Measurements from ENCODE around the gene ZBED2.

Gene ZBED2

GRCh38 chr3:111590143-111590491, 5.0 kb downstream of the ZBED2 start:
- Histone ChIP-seq H3K27ac (replicated peaks) (no peak overlapping the region), H3K4me3 (replicated peaks; ENCODE audit: insufficient read depth, low read length) (no peak overlapping the region)
- TF ChIP-seq, protein P1, sequence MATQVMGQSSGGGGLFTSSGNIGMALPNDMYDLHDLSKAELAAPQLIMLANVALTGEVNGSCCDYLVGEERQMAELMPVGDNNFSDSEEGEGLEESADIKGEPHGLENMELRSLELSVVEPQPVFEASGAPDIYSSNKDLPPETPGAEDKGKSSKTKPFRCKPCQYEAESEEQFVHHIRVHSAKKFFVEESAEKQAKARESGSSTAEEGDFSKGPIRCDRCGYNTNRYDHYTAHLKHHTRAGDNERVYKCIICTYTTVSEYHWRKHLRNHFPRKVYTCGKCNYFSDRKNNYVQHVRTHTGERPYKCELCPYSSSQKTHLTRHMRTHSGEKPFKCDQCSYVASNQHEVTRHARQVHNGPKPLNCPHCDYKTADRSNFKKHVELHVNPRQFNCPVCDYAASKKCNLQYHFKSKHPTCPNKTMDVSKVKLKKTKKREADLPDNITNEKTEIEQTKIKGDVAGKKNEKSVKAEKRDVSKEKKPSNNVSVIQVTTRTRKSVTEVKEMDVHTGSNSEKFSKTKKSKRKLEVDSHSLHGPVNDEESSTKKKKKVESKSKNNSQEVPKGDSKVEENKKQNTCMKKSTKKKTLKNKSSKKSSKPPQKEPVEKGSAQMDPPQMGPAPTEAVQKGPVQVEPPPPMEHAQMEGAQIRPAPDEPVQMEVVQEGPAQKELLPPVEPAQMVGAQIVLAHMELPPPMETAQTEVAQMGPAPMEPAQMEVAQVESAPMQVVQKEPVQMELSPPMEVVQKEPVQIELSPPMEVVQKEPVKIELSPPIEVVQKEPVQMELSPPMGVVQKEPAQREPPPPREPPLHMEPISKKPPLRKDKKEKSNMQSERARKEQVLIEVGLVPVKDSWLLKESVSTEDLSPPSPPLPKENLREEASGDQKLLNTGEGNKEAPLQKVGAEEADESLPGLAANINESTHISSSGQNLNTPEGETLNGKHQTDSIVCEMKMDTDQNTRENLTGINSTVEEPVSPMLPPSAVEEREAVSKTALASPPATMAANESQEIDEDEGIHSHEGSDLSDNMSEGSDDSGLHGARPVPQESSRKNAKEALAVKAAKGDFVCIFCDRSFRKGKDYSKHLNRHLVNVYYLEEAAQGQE (IDR thresholded peaks at IDR 0.05; ENCODE audit: insufficient replicate concordance, low read depth) = no peak
- TF ChIP-seq SPI1 (IDR thresholded peaks at IDR 0.05; ENCODE audit: borderline replicate concordance, low read depth) = no peak
- no peak for TF ChIP-seq GABPA (IDR thresholded peaks at IDR 0.05; ENCODE audit: low read depth)
- no peak for TF ChIP-seq POLR2AphosphoS5 (IDR thresholded peaks at IDR 0.05; ENCODE audit: low read depth)
- TF ChIP-seq CTCF (IDR thresholded peaks at IDR 0.05; ENCODE audit: insufficient read depth, low read length) = no peak

DNA sequence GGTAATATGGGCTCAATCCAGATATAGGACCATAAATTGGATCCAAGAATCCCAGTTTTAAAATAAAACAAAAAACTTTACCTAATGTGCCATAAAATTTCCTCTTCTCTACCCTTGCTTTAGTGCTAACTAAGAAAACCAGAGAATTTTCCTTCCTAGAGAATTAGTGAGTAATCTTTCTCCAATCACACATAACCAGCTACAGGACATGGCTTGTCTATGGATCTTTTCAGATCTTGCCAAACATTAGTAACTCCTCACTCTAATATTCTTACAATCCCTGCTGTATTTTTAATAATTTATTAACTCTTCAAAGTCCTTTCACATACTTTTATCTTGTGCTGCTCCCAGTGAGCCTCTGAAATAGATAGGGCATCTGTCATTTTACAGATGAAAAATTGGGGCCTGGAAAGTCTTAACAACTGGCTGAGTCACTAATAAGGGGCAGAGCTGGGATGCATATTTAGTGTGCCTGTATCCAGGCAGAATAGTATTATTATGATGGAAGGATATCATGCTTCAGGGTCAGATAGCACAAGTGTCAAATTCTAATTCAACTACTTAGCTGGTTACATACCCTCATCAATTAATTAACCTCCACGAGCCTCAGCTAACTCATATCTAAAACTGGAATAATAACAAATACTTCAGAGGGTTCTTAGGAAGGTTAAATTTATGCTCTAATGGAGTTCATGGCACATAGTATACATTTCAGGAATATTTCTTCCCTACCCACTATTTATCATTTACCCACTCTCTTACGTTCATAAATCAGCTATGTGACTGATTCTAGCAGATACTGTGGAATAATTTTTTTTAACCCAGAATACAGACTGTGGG, 5.6 kb downstream of the ZBED2 start:
- TF ChIP-seq, protein P1 (IDR thresholded peaks at IDR 0.05; ENCODE audit: insufficient replicate concordance, low read depth) = no peak
- TF ChIP-seq POLR2AphosphoS5 (IDR thresholded peaks at IDR 0.05; ENCODE audit: low read depth) = no peak
- Histone ChIP-seq H3K27ac (replicated peaks) (no peak overlapping the region), H3K27me3 (ENCODE audit: insufficient read depth, poor library complexity, severe bottlenecking) (no peaks in the 10 kb centered on the region), H3K4me3 (replicated peaks; ENCODE audit: insufficient read depth, low read length) (no peak overlapping the region)
- DNase-seq (ENCODE audit: low read depth in 1 of 2, low spot score in 1 of 2) = no peak

More at GRCh38 chr3:111590143-111590491, 5.0 kb downstream of the ZBED2 start:
- DNase-seq (ENCODE audit: low read depth in 1 of 2, low spot score in 1 of 2) = no peak
- no peaks in the 10 kb centered on the region for H3K27me3 ChIP-seq (ENCODE audit: insufficient read depth, poor library complexity, severe bottlenecking)

- no peaks in the 10 kb centered on the region for H3K27me3 ChIP-seq (ENCODE audit: insufficient read depth, poor library complexity, severe bottlenecking)
- H3K27ac ChIP-seq (replicated peaks) = no peak overlapping the region
- no peak for DNase-seq (ENCODE audit: low read depth in 1 of 2, low spot score in 1 of 2)
- TF ChIP-seq POLR2AphosphoS5 (IDR thresholded peaks at IDR 0.05; ENCODE audit: low read depth) (no peak), GABPA (IDR thresholded peaks at IDR 0.05; ENCODE audit: low read depth) (no peak), CTCF (IDR thresholded peaks at IDR 0.05; ENCODE audit: insufficient read depth, low read length) (no peak), SPI1 (IDR thresholded peaks at IDR 0.05; ENCODE audit: borderline replicate concordance, low read depth) (no peak)
- TF ChIP-seq, protein P1 (IDR thresholded peaks at IDR 0.05; ENCODE audit: insufficient replicate concordance, low read depth) = no peak
- no peak overlapping the region for H3K4me3 ChIP-seq (replicated peaks; ENCODE audit: insufficient read depth, low read length)
Observed at GRCh38 chr3:111588527-111588926, 6.6 kb downstream of the ZBED2 start.

Data from HL-60 (cell line).